Retina (tissue), 1 donor: ENCODE measurements around the gene ZBTB39.
"Not testable (repeated sequence)": the region's sequence is repeated elsewhere in the genome, so short reads cannot be mapped to it uniquely, and the experiment has no call there.

Experiments used
- DNase-seq: peaks from one replicate; pipeline ENCODE4 v3.0.0-alpha.2; 2016

Gene ZBTB39

DNA sequence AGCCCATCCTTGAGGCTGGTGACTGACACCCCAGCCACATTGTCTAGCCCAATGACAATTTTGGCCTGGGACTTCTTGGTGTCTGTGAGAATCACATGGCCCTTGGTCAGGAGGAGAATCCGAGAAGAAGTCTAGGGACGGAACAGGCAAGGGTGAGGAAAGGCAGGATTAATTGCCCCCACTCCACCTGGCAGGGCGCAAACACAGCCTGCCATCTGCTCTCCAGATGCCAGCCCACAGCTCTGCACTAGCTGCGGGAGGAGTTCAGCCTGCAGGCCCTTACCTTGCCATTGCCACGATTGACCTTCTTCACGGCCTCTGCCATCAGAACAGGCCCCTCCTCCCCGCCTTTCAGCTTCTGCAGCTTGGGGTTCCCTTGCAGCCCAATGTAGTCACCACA, 23.1 kb upstream of the ZBTB39 start:
- DNase-seq: no peak

DNA sequence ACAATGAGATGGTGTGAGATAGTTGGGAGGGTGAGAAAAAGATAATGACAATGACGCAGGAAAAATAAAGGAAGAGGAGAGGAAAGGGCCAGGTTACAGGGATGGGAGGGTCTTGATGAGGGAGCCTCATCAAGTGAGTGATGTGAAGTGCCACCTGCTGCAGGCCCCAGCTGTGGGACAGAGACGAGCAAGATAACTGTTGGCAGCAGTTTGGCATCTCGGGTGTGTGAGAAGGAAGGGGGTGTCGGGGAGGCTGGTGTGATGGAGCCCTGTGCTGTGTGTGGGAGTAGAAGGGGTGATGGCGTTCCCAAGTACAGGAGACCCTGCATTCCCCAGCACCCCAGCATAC, 21.4 kb upstream of the ZBTB39 start:
- no peak for DNase-seq

DNA sequence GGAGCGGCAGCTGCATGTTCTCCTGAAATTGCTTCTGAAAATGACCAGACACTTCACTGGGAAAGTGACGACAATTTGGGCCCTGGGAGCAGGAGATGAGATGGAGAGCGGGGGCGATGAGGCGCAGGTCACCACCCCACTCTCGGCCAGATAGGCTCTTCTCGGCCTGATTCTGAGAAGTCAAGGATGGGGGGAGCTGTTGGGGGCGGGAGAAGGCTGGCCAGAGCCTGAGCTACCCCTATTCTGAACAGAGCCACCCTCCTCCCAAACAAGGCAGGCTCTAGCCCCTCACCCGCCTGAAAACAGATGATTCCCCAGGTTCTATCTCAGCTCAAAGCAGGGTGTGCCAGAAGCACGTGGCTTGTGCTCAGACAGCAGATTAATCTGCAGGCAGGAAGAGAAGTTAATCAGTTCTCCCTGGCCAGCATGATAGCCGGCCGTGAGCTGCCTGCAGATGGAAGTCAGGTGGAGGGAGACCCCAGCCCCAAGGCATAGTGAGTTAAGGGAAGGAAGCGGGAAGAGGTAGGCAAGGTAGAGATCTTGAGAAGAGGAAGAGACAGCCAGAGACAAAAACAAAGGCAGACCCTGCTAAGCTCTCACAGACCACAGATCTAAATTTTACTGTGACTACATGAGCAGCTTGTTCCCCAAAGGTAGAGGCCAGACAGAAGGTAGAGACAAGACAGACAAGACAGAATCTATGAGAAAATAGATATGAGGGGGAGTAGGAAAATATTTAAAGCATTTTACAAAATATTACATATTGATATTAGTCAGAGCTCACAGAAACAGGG, 20.9 kb upstream of the ZBTB39 start:
- peak; percentile 24 for DNase-seq

DNA sequence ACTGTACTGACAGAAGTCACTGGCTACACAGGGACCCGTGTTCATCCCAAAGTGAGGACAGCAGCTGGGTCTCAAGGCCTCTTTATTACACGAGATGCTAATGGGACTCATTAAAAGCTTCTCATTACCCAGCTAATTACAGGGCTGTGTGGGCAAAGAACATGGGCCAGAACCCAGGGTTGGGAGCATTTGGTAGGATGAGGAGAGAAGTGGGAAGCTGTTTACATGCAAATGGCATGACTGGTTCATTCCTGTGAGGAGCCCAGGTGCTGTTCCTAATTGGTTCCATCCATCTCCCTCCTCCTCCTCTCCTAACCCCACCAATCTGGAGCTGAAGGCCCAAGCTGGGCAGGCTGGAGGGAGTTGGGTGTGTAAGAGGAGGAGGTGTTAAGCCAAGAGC, 18.9 kb upstream of the ZBTB39 start:
- DNase-seq: no peak

DNA sequence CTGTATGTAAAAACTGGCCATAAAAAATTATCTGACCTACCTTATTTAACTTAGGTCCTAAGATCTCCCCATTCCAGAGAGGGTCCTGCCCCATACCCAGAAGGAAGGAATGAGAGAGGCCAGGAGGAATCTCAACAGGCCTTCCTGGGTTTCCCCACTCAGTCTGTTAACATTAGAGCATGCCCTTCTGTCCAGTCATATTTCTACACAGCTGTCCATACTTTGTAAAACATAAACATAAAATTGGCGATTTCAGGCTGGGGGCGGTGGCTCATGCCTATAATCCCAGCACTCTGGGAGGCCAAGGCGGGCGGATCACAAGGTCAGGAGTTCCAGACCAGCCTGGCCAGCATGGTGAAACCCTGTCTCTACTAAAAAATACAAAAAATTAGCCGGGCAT, 16.0 kb upstream of the ZBTB39 start:
- DNase-seq: not testable (repeated sequence)

DNA sequence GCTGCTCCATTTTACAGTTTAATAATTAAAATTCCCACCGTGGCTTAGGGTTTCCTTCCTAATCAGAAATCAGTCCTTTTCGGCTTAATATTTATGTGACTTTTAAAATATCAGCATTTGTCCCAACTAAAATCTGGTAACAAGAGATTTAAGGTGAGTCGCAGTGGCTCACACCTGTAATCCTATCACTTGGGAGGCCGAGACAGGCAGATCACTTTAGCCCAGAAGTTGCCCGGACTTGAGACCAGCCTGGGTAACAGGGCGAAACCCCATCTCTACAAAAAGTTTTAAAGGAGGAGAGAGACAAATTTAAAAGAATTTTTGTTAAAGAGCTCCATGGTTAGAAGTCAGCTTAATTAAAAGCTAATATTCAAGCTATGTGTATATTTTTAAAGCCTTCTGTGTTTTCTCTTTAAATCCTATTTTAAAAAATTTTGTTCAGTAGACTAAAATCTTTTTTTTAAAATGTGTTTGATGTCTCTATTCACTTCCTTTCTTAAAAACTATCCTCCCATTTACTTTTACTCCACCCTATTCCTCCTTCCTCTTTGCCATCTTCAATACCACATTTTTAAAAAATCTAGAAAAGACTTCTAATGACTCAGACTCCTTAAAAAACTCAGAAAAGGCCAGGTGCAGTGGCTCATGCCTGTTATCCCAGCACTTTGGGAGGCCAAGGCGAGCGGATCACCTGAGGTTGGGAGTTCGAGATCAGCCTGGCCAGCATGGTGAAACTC, 13.8 kb upstream of the ZBTB39 start:
- DNase-seq: no peak

DNA sequence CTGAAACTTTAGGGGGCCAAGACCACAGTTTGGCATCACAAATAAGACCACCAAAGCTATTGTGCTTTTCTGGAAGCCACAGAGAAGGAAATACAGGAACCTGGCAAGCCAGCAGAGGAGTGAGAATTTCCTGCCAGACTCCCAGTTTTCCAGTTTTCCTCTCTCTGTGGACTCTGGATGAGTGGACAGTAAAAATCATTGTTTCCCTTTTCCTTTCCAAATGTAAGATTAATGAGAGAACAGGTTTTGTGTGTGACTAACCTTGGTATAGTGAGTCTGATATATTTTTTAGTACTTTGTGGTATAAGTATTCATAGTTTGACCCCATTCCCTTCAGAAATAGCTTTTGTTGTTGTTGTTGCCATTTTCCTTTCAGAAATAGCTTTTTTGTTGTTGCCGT, 12.6 kb upstream of the ZBTB39 start:
- DNase-seq: no peak

DNA sequence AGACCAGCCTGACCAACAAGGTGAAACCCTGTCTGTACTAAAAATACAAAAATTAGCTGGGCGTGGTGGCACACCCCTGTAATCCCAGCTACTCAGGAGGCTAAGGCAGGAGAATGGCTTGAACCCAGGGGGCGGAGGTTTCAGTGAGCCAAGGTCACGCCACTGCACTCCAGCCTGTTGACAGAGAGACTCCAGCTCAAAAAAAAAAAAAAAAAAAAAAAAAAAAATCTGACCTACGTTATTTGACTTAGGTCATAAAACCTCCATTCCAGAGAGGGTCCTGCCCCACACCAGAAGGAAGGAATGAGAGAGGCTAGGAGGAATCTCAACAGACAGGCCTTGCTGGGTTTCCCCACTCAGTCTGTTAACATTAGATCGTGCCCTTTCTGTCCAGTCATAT, 12.0 kb upstream of the ZBTB39 start:
- DNase-seq: not testable (repeated sequence)

DNA sequence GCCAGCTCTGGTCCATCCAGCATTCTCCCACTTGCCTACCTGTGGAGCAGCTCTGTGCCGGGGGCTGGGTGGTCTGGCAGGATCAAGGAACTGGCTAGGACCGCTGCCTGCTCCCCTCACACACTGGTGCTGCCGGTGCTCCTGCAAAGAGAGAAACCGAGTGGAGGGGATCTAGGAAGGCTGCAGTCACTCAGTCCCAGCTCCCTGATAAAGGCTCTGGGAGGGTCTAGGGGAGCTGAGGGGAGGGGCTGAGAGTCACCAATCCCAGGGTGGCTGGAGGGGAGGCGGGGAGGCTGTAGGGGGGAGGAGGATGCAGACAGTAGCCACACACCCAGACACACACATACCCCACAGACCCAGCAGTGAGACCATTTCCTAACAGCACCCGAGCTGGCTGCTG, 10.0 kb upstream of the ZBTB39 start, which contains the start of gene TAC3:
Gene TAC3, minus strand, starts transcription at position 182 of the 400 bp plus-strand sequence. CDS start 732 bp downstream, outside the sequence.
- DNase-seq: no peak

DNA sequence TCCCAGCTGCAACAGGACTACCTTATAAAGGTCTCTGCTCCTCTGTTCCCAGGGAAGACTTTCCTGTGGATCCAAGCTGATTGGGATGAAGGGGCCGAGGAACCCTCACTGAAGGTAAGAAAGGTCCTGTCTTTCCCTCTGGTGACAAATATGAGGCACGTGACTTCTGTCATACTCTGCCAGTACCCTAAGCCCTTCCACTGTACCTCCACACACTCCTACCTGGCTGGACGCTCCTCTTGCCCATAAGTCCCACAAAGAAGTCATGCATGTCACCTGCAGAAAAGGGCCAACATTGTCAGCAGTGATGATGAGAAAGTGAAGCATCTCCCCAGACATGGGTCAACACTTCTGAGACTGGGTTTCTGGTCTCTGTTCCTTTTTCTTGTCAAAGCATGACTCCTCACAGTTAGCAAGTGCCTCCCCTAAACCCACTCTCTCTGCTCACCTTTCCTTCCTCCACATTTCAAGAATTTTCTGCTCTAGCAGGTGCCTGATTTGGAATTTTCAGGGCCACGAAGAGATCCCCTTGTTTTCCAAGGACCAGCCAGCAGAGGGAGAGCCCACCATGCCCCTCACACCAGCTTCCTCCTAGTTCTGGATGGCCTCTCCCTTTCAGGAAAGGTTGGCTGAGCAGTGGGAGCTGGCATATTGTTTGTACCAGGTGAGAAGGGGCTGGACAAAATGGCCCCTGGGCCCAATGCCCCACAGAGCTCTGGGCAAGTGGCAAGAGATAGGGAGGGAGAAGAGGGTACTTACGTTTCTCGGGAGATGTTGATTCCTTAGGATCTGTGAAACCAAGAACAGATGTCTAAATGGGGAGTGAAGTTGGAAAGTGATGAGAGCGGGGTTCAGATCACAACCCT, 6.5 kb upstream of the ZBTB39 start:
- DNase-seq: no peak

DNA sequence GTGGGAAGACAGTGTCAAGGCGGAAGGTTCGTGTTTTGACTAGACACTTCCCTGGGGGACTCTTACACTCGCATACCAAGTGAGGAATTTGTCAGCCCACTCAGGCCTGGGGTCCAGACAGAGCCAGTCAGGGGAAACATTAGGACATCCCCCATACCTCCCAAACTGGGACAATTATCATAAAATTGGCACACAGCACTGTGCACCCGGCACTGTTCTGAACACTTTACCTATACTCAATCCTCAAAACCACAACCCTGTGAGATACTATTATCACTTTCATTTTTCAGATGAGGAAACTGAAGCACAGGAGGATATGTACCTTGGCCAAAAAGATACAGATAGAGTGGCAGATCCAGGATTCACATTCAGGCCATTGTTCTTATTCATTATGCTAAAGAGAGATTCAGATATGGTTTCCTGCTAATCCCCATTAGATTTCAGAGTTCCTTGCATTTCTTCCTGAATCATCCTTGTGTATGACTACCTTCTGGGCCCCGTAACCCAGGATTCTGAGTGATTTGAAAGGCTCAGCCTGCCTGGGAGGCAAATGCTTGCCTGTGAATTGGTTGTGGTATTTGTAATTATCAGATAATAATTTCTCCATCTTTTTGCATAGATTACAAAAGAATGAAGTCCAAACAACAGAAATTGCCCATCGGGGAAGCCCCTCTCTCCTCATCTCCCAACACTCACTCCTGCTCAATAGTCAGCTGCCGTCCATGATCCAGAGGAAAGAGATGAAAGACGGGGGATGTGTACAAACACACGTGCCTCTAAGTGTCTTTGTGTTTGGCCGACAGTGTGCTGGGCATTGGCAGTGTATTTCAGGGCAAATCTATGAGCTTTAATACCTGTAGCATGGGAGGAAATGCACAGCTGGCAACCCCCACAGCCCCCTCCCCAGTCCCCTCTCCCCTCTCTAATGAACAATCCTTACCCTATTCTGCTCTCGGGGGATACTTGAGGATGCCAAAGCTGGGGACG, 5.4 kb upstream of the ZBTB39 start:
- no peak for DNase-seq

DNA sequence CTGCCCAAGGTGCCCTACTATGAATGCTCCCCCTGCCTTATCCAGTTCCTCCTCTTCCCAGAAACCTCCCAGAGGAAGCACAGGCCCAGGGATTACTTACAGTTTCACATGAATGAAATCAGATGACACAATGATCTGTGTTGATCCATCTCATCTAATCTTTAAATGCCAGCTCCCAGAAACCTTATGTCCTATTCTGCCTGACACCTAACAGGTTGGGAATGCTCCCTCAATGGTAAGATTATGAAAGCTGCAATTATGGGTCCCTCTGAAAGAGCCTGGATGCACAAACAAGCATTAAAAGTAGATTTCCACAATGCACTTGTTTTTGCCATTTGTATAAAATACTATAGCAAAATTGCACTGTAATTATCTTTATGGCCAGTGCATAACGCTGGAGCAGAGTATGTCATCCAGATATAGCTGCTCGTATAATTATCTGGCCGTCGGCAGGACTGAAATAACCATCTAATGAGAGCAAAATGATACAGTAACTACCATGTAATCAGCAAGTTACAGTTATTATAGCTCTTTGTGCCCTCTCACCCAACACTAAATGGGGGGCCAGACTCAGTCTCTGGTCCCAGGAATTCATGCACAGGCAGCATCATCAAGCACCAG, 4.4 kb upstream of the ZBTB39 start:
- no peak for DNase-seq

DNA sequence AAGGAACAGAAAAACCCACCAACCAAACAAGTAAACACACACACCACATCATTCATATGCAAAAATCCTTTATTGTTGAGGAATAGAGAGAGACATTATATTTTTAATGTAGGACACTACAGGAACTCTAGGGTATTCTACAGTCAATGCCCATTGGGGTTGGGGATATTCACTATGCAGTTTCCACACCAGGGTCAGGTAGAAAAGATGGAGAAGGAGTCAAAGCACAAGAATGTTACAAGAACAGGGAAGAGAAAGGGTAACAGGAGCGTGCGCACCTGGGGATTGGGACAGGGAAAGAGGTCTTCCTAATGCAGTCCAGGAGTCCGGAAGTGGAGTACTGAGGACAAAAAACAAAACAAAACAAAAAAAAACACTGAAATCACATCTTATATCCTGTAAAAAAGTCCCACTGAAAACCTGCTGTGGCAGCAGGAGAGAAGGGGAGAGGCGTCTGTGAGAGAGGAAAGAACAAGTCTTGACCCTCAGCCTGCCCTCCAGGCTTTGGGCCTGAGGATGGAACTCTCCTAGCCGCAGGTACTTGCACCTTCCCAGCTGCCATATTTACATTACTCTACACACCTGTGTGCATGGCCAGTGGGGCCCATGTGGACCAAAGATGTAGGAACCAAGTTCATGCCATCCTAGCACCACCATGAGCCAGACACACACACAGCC, 3.7 kb upstream of the ZBTB39 start:
- DNase-seq: no peak

DNA sequence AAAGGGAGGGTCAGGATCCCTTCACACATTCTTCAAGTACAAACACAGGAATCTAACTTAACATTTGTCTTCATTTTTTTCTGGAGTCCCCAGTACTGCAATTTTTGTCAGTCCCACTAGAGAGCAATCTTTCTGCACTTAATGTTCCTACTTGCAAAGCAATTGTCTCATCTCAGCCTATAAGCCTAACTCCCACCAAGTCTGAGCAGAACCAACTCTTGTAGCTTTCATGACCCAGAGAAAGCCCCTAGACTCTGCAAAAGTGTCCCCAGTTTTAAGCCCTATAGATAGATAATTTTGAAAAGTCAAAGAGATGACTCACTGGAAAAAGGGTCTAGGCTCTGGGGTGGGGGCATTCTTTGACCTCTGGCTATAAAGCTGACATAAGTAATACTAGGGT, 1.8 kb upstream of the ZBTB39 start:
- peak; percentile 32 for DNase-seq

DNA sequence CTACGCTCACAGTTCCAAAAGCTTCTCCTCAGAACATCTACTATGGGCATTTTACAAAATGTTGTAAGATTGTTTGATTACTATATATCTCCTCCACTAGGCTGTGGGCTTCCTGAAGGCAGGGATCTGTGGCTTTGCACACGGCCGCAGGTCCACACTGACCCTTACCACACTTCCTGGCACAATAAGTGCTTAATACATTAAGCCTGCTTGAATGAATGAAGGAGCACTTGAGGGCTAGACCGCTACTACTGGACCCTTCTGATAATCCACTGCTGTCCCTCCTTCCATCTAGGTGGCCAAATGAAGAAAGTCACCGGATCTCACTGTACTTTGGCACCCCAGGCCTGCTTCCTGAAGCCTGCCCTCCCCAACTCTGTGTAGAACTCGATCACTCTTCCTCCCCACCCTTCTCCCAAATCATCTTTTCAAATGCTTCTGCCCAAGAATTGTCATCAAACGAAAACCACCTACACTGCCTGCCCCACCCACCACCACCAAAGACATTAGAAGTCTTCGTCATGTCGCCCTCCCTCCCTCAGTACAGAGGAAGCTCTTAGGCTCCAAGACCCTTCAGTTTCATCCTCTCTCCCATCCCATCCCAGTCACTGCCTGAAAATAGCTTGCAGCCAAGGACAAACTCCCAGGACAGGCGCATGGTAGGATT, 596 bp upstream of the ZBTB39 start:
- peak; percentile 56 for DNase-seq

DNA sequence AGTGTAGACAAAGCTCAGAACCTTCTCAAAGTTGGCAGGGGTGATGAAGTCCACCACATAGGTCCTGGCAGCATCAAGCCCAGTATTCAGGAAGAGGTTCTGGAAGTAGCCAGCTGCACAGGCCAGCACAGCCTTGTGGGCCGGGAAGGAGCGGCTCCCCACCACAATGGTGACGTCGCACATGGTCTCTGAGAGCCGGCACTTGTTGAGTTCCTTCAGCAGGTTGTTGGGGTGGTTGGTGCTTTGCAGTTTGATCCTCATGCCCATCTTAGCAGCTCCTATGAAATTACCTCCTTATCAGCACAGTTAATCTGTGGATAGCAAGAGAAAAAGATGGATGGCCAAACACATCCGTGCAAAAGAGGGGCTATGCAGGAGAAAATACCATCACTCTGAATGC, 1.7 kb downstream of the ZBTB39 start:
- DNase-seq: no peak

DNA sequence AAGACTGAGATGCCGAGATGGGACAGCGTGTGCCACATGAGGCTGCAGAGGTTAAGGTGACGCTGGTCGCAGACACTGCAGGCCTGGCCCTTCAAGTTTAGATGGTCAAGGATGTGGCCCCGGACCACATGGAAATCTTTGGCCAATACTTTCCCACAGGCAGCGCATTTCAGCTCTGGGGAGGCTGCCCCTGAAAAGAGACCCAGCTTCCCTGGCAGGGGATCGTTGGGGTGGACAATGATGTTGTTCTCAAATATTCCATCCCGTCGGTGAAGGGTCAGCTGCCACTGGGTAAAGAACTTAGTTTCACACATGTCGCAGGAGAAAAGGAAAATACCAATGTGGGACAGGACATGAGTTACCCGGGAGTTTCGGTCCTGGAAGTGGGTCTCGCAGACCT, 3.0 kb downstream of the ZBTB39 start:
- no peak for DNase-seq

DNA sequence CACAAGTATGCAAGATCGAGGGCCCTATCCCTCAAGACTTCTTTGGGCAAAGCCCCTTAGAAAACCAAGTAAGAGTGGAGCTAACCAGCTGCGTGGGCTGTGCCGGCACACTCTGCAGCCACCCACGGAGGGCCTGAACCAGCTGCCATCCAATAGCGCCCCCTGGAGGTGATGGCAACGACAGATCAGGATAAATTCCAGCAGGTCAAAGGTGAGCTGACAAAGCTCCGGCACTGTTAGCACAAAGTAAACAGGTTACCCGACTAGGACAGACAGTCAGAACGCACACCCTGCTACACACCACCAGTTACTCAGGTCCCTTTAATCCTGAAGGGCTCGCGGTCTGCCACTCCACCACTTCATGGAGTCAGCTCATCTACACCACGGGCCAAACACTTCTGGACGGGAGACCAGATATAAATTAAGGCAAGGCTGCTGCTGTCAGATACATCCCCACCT, 4.9 kb downstream of the ZBTB39 start:
- peak; percentile 41 for DNase-seq

DNA sequence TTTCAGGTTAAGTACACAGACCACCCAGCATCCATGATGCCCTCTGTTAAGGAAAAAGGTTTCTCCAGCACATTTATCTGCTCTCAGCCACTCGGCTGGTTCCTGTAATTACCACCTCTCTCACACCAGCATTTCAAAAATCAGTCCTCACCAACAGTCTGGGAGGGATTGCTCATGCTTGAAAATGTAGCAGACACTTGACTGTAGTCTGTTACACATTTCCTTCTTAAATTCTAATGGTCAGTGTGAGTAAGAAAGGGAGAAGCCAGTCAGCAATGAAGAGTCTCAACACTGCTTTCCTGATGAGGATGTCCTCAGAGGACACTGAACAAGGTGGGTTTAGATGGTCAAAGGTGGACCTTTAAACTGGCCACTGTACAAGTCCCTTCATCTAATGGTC, 6.0 kb downstream of the ZBTB39 start:
- no peak for DNase-seq

DNA sequence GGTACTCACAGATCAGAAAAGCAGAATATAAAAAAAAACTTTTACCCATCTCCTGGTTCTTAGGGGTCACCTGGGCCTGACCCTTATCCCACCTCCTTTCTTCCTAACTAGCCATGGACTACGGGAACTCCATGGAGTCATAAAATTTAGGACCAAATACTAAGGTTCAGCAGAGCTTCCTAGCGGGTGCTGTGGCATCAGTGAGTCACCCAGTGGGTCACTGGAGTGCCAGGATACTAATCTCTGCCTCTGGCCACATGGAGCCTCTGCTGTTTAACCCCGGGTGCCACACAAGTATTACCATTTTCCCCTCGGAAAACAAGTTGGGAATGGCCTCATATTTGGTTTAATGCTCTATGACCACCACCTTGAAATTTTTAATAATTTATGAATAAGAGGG, 6.9 kb downstream of the ZBTB39 start:
- no peak for DNase-seq
